HG02678 (cell line): Measurements from ENCODE around the gene SLC9A7.

Experiments
- ATAC-seq: cut with Tn5 transposase; IDR thresholded peaks from one replicate; pipeline ENCODE4 v1.9.1; 2021; ENCODE audit warnings: mild to moderate bottlenecking, moderate library complexity; ENCODE audit not compliant: unreplicated experiment

The SLC9A7 gene

DNA sequence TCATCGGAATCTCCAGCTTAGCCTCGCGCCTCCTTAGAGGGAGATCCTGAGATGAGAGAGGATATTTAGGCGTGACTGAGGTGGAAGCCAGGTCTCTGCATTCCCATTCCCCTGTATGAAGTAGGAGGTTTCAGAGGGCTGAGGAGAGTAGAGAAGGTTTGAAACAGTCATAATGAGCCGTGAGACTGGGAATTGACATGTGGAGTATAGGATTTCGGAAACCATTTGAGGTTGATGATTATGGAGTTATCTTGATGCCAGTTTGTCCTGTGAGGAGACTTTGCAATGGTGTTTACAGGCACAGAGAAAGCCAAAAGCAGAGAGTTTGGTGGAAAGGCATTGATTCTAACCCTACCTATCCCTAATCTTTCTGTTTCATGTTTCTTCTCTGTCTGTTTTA, 183.3 kb downstream of the SLC9A7 start:
- ATAC-seq: no peak

DNA sequence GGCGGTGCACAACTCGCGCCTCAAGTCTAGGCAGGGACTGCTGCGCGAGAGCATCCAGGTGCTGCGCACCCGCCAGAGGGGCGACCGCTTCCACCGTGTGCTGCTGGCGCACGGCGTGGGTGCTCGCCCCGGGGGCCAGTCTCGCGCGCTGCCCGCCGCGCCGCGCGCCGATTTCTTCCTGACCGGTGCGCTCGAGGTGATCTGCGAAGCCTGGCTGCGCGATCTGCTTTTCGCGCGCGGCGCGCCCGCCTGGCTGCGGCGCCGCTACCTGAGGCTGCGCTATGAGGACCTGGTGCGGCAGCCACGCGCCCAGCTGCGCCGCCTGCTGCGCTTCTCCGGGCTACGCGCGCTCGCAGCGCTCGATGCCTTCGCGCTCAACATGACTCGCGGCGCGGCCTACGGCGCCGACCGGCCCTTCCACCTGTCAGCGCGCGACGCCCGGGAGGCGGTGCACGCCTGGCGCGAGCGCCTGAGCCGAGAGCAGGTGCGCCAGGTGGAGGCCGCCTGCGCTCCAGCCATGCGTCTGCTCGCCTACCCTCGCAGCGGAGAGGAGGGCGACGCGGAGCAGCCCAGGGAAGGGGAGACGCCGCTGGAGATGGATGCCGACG, 184.0 kb downstream of the SLC9A7 start:
- ATAC-seq: peak; percentile 21

DNA sequence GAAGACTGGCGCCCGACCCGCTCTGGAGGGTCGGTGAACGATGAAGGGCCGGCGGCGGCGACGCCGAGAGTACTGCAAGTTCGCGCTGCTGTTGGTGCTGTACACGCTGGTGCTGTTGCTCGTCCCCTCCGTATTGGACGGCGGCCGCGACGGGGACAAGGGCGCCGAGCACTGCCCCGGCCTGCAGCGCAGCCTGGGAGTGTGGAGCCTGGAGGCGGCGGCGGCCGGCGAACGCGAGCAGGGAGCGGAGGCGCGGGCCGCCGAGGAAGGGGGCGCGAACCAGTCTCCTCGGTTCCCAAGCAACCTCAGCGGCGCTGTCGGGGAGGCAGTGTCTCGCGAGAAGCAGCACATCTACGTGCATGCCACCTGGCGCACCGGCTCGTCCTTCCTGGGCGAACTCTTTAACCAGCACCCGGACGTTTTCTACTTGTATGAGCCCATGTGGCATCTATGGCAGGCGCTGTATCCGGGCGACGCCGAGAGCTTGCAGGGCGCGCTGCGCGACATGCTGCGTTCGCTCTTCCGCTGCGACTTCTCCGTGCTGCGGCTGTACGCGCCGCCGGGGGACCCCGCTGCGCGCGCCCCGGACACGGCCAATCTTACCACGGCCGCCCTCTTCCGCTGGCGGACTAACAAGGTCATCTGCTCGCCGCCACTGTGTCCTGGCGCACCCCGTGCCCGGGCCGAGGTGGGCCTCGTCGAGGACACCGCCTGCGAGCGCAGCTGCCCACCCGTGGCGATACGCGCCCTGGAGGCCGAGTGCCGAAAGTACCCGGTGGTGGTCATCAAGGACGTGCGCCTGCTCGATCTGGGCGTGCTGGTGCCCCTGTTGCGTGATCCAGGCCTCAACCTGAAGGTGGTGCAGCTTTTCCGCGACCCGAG, 184.8 kb downstream of the SLC9A7 start:
- ATAC-seq: peak; percentile 33

DNA sequence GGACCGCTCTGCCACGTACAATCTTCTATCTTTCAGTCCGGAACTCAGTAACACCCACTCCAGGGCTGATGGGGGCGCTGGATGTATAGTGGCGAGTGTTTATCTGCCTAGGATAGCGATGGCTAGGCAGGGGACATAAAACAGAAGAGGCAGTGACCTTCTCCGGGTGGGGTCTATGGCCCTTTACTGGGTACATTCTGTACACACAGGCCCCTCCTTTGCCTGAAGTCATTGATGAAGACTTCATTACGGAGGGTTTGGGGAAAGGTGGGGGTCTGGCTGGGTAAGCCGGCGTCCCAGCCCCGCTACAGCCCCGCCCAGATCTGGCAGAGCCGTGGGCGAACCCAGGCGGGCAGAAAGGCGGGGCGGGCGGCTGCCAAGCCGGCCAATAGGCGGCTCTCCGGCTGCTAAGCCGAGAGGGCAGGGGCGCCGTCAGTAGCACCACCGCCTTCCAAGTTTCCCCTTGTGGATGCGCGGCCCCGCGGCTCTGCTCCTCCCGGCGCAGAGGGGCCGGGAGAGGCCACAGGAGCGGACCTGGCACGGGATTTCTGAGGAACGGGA, 185.5 kb downstream of the SLC9A7 start, which contains the start of gene CHST7:
CHST7 (plus strand) TSS at position 435 of the 561 bp plus-strand sequence. CDS start 167 bp downstream, outside the sequence.
- peak; percentile 53 for ATAC-seq

DNA sequence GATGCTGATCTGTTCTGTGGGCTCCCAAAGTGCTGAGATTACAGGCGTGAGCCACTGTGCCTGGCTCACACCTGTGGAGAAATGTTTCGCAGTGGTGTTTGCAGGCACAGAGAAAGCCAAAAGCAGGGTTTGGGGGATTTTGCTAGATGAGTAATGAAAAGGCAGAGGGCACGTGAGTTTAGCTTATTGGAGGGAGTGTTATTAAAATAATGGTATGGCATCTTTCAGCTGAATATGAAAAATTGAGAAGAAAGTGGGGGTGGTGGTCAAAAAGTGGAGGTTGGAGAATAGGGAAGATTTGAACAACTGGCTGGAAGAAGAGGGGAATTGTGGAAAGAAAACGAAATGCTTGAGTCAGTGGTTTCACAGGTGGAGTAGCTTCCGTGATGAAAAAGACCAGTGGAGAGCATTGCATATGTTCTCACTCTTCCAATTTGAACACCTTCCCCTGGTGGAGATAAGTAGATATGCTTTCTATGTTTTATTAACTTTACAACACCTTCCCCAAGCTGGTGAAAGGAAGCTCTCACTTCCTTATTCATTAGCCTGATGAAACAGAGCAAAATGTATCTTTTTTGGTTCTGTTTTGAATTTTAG, 186.5 kb downstream of the SLC9A7 start:
- ATAC-seq: peak; percentile 31

DNA sequence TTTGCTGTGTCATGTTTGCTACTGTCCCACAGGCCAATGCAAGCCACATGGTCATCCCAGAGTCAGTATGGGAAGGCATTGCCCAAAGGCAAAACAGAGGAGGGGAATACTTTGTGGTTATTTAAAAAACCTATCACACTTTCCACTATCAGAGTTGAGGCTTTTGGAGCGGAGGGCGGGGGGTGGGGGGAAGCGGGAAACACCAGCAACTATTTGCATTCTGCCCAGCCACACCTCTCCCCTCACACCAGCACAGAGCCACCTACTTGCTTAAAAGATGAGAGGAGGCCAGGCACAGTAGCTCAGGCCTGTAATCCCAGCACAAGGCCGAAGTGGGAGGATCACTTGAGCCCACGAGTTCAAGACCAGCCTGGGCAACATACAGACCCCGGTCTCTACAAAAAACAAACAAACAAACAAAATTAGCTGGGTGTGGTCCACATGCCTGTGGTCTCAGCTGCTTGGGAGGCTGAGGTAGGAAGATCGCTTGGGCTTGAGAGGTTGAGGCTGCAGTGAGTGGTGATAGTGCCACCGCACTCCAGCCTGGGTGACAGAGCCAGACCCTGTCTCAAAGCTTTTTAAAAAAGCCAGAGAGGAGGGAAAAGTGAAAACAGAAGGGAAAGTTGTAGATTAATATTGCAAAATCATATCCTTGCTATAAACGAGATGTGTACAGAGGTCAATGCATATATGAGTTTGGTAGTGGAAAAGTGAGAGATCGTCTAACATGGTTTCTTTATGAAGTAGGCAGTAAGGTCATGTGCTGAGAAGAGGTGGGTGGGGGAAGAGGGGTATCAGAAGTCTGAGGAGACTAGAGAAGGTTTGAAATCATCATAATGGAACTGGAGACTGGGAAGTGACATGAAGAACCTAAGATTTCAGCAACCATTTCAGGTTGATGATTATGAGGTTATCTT, 187.2 kb downstream of the SLC9A7 start:
- peak; percentile 14 for ATAC-seq

DNA sequence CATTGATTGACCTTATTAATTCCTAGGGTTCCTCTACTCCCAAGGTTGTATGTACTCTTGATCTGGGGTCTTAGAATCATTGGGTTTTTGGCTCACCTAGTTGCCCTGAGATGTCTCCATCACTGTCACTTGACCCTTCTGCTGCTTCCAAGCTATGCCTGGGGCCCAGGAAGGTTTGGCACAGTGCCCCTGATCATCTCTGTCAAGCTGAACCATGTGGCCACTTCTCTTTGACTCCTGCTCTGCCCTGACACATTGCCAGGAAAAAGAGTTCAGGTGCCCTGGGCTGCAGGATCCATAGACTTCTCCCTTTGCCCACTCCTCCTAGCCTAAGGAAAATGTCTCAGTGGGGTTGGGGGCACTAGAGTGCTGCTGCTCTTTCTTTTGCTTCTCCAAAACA, 189.3 kb downstream of the SLC9A7 start:
- ATAC-seq: no peak

DNA sequence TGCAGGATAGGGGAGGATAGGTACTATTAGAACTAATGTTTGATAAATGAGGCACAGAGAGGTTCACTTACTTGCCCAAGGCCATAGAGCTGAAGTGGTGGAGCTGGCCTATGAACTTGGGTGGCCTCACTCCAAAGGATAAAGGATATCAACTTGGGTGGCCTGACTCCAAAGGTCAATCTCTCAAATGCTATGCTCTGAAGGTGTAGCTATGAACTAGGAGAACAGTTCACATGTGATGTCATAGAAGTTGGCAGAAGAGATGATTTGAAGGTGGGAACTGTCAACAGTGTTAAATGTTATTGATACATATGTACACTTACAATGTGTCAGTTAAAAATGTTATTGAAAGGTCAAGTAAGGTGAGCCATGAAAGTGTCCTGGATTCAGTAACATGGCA, 191.5 kb downstream of the SLC9A7 start:
- no peak for ATAC-seq

DNA sequence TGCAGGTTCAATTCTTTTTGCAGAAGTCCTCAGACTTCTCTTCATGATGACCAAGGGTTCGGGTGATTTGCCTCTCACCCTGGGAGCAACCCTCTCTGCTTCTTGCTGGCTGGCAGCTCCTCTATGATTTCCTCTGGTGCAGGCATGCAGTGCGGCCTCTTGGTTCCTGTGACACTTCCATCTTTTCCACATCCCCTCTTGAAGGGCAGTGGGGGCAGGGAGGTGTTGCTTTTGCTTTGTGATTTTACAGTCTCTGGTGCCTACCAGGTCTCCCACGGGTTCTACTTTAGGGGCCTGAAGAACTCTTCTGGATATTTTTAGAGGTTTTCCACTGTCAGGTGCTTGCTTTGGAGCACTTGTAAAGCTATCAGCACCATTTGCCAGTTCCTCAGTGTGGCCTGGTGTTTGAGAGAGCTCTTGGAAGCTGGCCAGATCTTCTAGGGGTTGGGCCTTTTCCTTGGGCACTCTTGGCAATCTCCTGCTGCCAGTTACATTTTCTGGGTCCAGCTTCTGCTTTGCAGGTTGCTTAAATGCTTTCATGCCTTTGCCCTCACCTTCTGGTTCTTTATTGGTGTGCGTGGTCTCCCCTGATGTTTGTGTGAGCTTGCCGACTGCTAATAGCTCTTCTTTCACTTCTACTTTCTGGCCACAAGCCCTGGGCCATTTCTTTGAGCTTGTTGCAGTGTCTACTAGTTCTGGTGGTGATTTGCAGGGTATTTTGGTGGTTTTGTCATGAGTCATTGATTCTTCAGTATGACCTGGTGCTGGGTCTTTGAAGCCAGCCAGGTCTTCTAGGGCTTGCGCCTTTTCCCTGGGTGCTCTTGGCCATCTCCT, 196.9 kb downstream of the SLC9A7 start:
- peak; percentile 97 for ATAC-seq

DNA sequence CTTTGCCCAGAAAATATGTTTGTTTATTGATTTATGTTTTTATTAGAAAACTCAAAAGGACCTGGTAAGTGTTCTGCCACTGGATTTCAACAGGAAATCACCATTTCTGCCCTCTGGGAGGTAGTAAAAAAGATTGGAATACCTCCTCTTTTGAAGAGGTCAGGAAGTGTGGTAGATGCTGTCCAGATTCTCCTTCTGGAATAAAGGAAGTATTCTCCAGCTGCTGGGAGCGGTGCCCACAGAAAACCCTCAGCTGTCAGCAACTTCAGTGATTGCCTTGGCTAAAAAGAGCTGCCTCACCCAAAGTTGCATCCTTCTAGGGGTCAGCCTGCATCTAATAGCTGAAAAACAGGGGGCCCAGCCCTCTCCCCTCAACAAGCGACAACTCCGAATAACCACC, 199.9 kb downstream of the SLC9A7 start:
- ATAC-seq: no peak

DNA sequence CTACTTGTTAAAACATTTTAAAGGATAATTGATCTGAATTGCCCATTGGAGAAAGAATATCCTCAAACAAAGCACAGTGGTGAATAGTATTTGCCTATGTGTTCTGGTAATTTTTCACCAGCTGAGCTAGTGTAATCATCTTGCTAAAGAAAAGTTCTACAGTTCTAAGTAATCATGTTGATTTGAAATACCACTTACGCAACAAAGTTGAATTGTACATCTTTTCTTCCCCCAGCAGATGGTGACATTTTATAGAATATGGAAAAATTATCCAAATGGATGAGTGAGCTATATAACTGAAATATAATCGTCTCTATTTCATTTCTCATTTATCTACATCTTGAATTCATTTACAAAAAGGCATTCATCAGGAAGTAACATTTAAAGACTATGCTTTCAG, 204.0 kb downstream of the SLC9A7 start:
- ATAC-seq: no peak

DNA sequence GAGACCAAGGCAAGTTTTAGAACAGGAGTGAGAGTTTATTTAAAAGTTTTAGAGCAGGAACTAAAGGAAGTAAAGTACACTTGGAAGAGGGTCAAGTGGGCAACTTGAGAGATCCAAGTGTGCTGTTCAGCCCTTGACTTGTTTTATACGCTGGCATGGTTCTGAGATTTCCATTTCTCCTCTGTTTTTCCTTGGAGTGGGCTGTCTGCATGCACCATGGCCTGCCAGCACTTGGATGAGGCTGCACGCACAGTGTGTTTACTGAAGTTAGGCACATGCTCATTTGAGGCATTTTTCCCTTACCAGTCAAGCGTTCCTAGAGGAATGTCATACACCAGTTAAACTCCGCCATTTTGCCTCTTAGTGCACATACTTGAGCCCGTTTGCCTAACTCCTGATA, 205.0 kb downstream of the SLC9A7 start:
- no peak for ATAC-seq

DNA sequence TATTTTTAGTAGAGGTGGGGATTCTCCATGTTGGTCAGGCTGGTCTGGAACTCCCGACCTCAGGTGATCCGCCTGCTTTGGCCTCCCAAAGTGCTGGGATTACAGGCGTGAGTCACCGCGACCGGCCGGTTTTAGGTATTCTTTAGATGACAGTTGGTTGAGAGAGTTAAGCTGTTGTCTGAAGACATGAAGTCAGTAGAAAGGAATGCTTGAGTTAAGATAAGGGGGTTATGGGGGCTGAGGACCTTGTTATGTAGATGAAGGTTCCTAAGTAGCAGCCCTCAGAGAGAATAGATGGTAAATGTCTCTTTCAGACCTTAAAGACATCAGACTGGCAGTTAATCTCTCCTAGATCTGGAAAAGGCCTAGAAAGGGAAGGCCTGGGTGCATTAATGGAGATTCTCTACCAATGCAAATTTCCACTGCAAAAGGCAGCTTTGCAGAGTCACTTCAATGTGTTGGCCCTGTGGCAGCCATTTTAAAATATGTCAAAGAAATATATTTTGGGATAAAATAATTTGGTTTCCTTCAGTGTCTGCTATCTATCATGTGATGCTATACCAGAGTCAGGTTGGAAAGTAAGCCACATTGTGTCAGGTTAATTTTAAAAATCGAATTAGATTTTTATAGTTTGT, 207.3 kb downstream of the SLC9A7 start:
- ATAC-seq: no peak

DNA sequence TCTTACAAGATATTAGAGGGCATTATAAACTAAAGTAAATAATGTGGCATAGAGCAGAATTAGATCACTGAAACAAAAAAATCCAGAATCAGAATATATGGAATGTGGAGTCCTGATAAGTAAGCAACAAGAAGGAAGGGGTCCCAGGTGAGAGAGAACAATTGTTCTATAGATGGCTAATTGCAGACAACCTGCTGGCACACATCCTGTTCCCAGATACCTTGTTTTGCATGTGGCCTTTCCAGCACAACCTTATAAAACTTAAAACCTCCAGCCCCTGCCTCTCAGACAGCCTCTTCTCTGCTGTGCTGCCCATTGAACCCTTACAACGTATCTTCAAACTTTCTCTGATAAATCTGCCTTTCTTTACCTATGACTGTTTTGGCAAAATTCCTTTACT, 209.0 kb downstream of the SLC9A7 start:
- ATAC-seq: no peak
